Spleen (tissue), 11 donors: Measurements from ENCODE around the gene MEI1. TPM values are rescaled to one million over a fixed set of nuclear protein-coding genes. Genes with fewer than 3 reads are reported as not detected.
"Not testable (repeated sequence)": the region's sequence is repeated elsewhere in the genome, so short reads cannot be mapped to it uniquely, and the experiment has no call there.

Experiments used
- DNase-seq: peaks from one replicate; pipeline ENCODE4 v3.0.0-alpha.2; 2020
- H3K27ac ChIP-seq, 8 donors: fragments of 200-600 bp; sonication (generic) in 7 of 8; 1 replicate in 4 of 8; 2 replicates in 4 of 8; pipeline versions ENCODE4 v1.5.0 to v1.8.0; 2016 to 2021; ENCODE audit warnings: inconsistent platforms in 4 of 8, mild to moderate bottlenecking in 4 of 8, moderate library complexity in 1 of 8
- H3K27me3 ChIP-seq, 7 donors: fragments of 200-600 bp; sonication (generic) in 6 of 7; replicated peaks in 1 of 7; 1 replicate in 4 of 7; 2 replicates in 3 of 7; pipeline versions ENCODE4 v1.5.0 to v1.8.0; 2016 to 2021; ENCODE audit warnings: inconsistent platforms in 3 of 7, mild to moderate bottlenecking in 1 of 7
- H3K36me3 ChIP-seq, 6 donors: fragments of 200-600 bp; sonication (generic) in 5 of 6; 1 replicate in 4 of 6; 2 replicates in 2 of 6; pipeline versions ENCODE4 v1.5.0 to v1.8.0; 2016 to 2021; ENCODE audit warnings: inconsistent platforms in 2 of 6
- H3K4me1 ChIP-seq, 6 donors: fragments of 200-600 bp; sonication (generic) in 5 of 6; 1 replicate in 3 of 6; 2 replicates in 3 of 6; pipeline versions ENCODE4 v1.5.0 to v1.8.0; 2016 to 2021; ENCODE audit warnings: inconsistent platforms in 3 of 6
- H3K4me3 ChIP-seq, 8 donors: fragments of 200-600 bp; sonication (generic) in 7 of 8; 1 replicate in 4 of 8; 2 replicates in 4 of 8; pipeline versions ENCODE4 v1.5.0 to v1.8.0; 2016 to 2021; ENCODE audit warnings: inconsistent platforms in 4 of 8, mild to moderate bottlenecking in 4 of 8, moderate library complexity in 2 of 8
- H3K9me3 ChIP-seq, 8 donors: fragments of 200-600 bp; sonication (generic) in 7 of 8; 1 replicate in 4 of 8; 2 replicates in 4 of 8; pipeline versions ENCODE4 v1.5.0 to v1.8.0; 2016 to 2021; ENCODE audit warnings: inconsistent platforms in 4 of 8
- CTCF ChIP-seq, 11 experiments: fragments of 200-600 bp in 7 of 11; fragments of 450-650 bp in 4 of 11; sonication (generic) in 4 of 11; IDR thresholded peaks in 8 of 11; conservative IDR thresholded peaks in 3 of 11; 1 replicate in 7 of 11; 2 replicates in 4 of 11; pipeline versions ENCODE4 v1.4.0 to v1.8.0; 2016 to 2021; ENCODE audit warnings: antibody characterized with exemption in 11 of 11, inconsistent platforms in 4 of 11, mild to moderate bottlenecking in 1 of 11
- POLR2A ChIP-seq, 3 donors: fragments of 450-650 bp; IDR thresholded peaks; one replicate each; pipeline ENCODE4 v1.5.1; 2017; ENCODE audit warnings: antibody characterized with exemption in 3 of 3, mild to moderate bottlenecking in 1 of 3
- POLR2AphosphoS5 ChIP-seq, 3 donors: sonication (generic); formaldehyde crosslinking; IDR thresholded peaks; one replicate each; pipeline ENCODE4 v1.5.1; 2017; ENCODE audit warnings: antibody characterized with exemption in 3 of 3
- WGBS, 5 donors: extraction: QIAGEN DNeasy Blood & Tissue Kit in 3 of 5; methylation state at CpG; one replicate each; pipeline versions ENCODE4 v1.1.5 to v1.1.7; 2013 to 2018; 5-methylcytosine and 5-hydroxymethylcytosine counted together
- intact Hi-C: fragments of 100-400 bp; cut with DNase I; formaldehyde crosslinking; loops from one replicate; pipeline ENCODE4 v1.15.0; 2023; ENCODE audit warnings: low total_unique reads
- polyA plus RNA-seq, 3 donors: library from polyadenylated mRNA; stranded (reverse); fragments of 200-250 nt; gene quantifications; one replicate each; pipeline ENCODE4 v1.2.1, GENCODE V29; 2013
- total RNA-seq, 7 donors: library from RNA; depleted of rRNA in 3 of 7; stranded (reverse); fragments of >200 nt in 3 of 7; fragmentation: NEBNext Ultra II Directional in 4 of 7; extraction: Animal tissue kit (Norgen Biotek cat#: 25700) in 4 of 7; gene quantifications; one replicate each; pipeline versions ENCODE4 v1.1.0 to v1.2.1, GENCODE V29; 2016 to 2021
- donor health status: healthy with polysubstance abuse.
- donor health status: DM: no; HTN: no; CAD: no; lungs with moderate emphysema.
- donor health status: DM: no; HTN: no; CAD: no.
- donor health status: Bipolar disorder and iron deficiency.
- donor health status: healthy.
- donor health status: DM: no; HTN: no; CAD: no.
- donor health status: DM: yes; HTN: yes; CAD: no.

MEI1 gene
- total and polyA plus RNA-seq, 10 donors, result 17.7 to 56.5 (median 22.1) TPM

DNA sequence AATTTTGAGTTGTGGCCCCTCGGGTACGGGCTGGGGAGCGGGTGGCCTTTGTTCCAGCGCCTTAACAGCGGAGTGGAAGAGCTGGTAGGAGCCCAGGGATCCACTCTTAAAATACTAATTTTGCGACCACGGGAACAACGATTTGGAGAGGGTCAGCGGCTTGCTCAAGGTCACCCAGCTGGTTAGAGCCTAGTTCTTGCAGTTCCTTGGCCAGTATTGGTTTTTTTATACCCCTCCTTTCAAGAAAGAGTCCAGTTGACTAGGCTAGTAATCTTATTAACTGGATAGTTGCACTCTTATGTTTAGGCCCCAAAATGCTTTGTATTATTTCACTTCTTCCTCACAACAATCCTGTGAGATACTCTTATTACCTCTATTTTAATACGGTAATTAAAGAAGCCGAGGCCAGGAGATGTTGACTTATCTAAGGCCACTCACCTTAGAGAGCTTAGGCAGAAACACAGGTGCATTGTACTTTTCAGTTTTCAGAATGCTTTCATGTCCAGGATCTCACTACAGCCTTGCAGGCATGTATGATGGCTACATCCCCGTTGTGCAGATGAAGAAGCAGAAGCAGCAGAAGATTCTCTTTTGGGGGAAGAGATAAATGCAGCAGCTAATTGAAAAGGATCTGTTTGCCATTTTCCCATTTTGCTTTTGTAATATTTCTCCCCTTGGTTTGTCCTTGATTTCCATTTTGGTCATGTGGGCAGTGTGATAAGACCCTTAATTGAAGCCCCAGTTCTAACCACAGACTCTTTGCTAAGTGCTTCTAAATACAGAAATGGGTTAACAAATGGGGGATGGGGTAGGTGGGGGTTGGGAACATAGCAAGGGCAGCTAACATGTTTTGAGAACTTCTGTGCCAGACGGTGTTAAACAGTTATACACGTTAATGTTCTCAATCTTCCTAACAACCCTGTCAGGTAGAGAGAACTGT is 135.0 kb downstream of the MEI1 start:
- peaks cover 0 to 32% (median 12%) of the 10 kb centered on the region in 6 donors for H3K36me3 ChIP-seq
- 18 to 26% (median 18%) methylated on average over 14 of the region's 14 CpGs for WGBS, 5 donors
- TF ChIP-seq CTCF (IDR thresholded peaks at IDR 0.05 in 8 of 11, conservative IDR thresholded peaks at IDR 0.05 in 3 of 11), result no peak
- TF ChIP-seq POLR2AphosphoS5 (IDR thresholded peaks at IDR 0.05), result no peak
- TF ChIP-seq POLR2A (IDR thresholded peaks at IDR 0.05), result no peak
- H3K27me3 ChIP-seq, result no peaks in the 10 kb centered on the region
- peak overlapping the region; percentile 90 to 98 (median 96) for H3K27ac ChIP-seq
- peaks cover 13 to 82% (median 45%) of the 10 kb centered on the region in 6 donors for H3K4me1 ChIP-seq
- no peaks in the 10 kb centered on the region for H3K9me3 ChIP-seq
- DNase-seq, result no peak
- intact Hi-C loops, result no loop called here
- peak overlapping the region; percentile 71 to 97 (median 86) for H3K4me3 ChIP-seq

GRCh38 chr22:41835462-41835861 is 136.2 kb downstream of the MEI1 start:
- peaks cover 13 to 86% (median 45%) of the 10 kb centered on the region in 6 donors for H3K4me1 ChIP-seq
- H3K4me3 ChIP-seq, intact Hi-C loops, H3K27me3 ChIP-seq, DNase-seq, H3K9me3 ChIP-seq: not testable (repeated sequence)
- peaks cover 0 to 42% (median 12%) of the 10 kb centered on the region in 6 donors for H3K36me3 ChIP-seq
- peak overlapping the region in 2 of 8 donors; percentile 2 to 26 for H3K27ac ChIP-seq
- WGBS, 5 donors, result 84 to 93% (median 85%) methylated on average over 6 to 8 of the region's 8 CpGs

GRCh38 chr22:41836551-41836950 is 137.2 kb downstream of the MEI1 start:
- no peak for TF ChIP-seq POLR2AphosphoS5 (IDR thresholded peaks at IDR 0.05)
- TF ChIP-seq POLR2A (IDR thresholded peaks at IDR 0.05), result no peak
- no peak for TF ChIP-seq CTCF (IDR thresholded peaks at IDR 0.05 in 8 of 11, conservative IDR thresholded peaks at IDR 0.05 in 3 of 11)
- Histone ChIP-seq H3K9me3 (no peaks in the 10 kb centered on the region), H3K4me3 (no peak overlapping the region), H3K36me3 (peaks cover 0 to 50% (median 12%) of the 10 kb centered on the region in 6 donors), H3K27me3 (no peaks in the 10 kb centered on the region), H3K27ac (peak overlapping the region in 1 of 8 donors; percentile 2), H3K4me1 (peaks cover 11 to 86% (median 44%) of the 10 kb centered on the region in 6 donors)
- WGBS, 5 donors, result 76 to 95% (median 93%) methylated on average over 2 of the region's 2 CpGs
- no peak for DNase-seq
- intact Hi-C loops, result no loop called here

- TF ChIP-seq CTCF (IDR thresholded peaks at IDR 0.05 in 8 of 11, conservative IDR thresholded peaks at IDR 0.05 in 3 of 11) (no peak), POLR2AphosphoS5 (IDR thresholded peaks at IDR 0.05) (no peak), POLR2A (IDR thresholded peaks at IDR 0.05) (no peak)
- peaks cover 7 to 93% (median 44%) of the 10 kb centered on the region in 6 donors for H3K4me1 ChIP-seq
- peak overlapping the region in 3 of 8 donors; percentile 3 to 49 (median 11) for H3K27ac ChIP-seq
Observed at GRCh38 chr22:41838842-41839618, 139.7 kb downstream of the MEI1 start.

More at GRCh38 chr22:41838842-41839618, 139.7 kb downstream of the MEI1 start:
- H3K36me3 ChIP-seq, result peaks cover 0 to 67% (median 12%) of the 10 kb centered on the region in 6 donors
- intact Hi-C loops, result no loop called here
- WGBS, 5 donors, result 61 to 100% (median 66%) methylated on average over 1 of the region's 1 CpG
- no peaks in the 10 kb centered on the region for H3K27me3 ChIP-seq
- no peaks in the 10 kb centered on the region for H3K9me3 ChIP-seq
- DNase-seq, result no peak
- no peak overlapping the region for H3K4me3 ChIP-seq
